Neural crest cell (in vitro differentiated cells): ENCODE data around the gene IFITM1. TPM values are rescaled to one million over a fixed set of nuclear protein-coding genes. Genes with fewer than 3 reads are reported as not detected.
"Not testable (repeated sequence)": the region's sequence is repeated elsewhere in the genome, so short reads cannot be mapped to it uniquely, and the experiment has no call there.

Experiments used
- DNase-seq: peaks from one replicate; pipeline ENCODE4 v3.0.0; 2021; ENCODE audit warnings: low read depth, mixed read lengths, low spot score
- H3K27ac Mint-ChIP-seq: one replicate; pipeline ENCODE4 v1.8.0; 2021; ENCODE audit warnings: mild to moderate bottlenecking, mixed read lengths; ENCODE audit not compliant: unreplicated experiment
- H3K27me3 Mint-ChIP-seq: 2 replicates; pipeline ENCODE4 v1.8.0; 2021; ENCODE audit warnings: low read depth, mild to moderate bottlenecking, mixed read lengths
- H3K36me3 Mint-ChIP-seq: 2 replicates; pipeline ENCODE4 v1.8.0; 2021; ENCODE audit warnings: low read depth, mild to moderate bottlenecking, mixed read lengths
- H3K4me1 Mint-ChIP-seq: 2 replicates; pipeline ENCODE4 v1.8.0; 2021; ENCODE audit warnings: mixed read lengths
- H3K4me3 Mint-ChIP-seq: one replicate; pipeline ENCODE4 v1.8.0; 2021; ENCODE audit warnings: mild to moderate bottlenecking, mixed read lengths
- H3K9me3 Mint-ChIP-seq: 2 replicates; pipeline ENCODE4 v1.8.0; 2021; ENCODE audit warnings: mixed read lengths
- total RNA-seq: library from RNA; stranded (reverse); gene quantifications from 2 replicates; pipeline ENCODE4 v1.2.1, GENCODE V29; 2021
- TF ChIP-seq, protein P1 (sequence below): fragments of 200-600 bp; sonication (generic); conservative IDR thresholded peaks from 2 replicates; pipeline ENCODE4 v1.5.0; 2021; ENCODE audit warnings: antibody characterized with exemption, mild to moderate bottlenecking

The IFITM1 gene
- total RNA-seq, 1 donor from 2014 or later, result 2.0 TPM

DNA sequence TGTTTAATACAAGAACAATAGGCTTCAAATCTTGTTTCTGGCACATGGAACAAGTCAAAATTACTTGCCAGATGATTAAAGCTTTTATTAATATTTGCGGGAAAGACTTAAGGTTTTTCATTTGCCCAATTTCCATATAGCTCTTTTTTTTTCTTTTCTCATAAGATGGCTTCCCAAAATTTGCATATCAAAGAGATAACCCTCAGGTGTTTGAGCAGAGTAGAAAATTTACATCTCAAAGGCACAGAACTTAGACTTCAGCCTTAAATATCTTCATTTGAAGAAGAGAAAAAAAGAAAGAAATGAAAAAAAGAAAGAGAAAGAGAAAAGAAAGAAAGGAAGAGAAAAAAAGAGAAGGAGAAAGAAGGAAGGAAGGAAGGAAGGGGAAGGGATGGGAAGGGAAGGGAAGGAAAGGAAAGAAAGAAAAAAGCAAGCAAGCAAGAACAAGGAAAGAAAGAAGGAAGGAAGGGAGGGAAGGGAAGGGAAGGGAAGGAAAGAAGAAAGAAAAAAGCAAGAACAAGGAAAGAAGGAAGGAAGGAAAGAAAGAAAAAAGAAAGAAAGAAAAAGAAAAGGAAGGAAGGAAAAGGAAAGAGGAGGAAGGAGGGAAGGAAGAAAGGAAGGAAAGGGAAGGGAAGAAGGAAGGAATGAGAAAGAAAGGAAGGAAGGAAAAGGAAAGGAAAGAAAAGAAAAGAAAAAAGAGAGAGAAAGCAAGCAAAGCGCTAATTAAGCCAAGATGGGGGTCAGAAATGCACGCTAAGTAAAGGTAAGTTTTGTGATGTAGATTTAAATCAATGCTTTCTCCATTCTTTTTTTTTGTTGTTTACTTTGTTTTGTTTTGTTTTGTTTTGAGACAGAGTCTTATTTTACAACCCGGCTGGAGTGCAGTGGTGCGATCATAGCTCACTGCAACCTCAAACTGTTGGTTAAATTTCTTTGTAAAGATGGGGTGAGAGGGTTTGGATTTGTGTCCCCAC, 27.0 kb downstream of the IFITM1 start:
- no peak overlapping the region for H3K4me3 Mint-ChIP-seq
- DNase-seq, result no peak

DNA sequence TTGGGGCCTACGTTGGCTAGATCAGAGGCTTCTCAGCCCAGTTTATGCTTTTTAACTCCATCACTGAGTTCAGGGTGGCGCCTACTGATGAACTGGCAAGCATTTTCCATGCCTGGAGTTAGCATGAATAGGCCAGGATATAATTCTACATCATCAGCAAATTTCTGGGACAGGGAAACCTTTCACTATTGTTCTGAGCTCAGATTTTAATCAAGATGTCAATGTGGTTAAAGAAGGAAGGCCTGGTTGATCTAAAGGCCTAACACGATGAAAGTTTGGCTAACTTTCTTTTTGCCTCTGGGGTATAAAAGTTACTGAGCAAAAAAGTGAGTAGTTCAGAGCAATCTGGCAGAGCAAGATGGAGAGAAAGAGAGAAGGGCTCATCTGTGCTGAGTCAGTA, 28.5 kb downstream of the IFITM1 start:
- Mint-ChIP-seq H3K36me3 (no peaks in the 10 kb centered on the region), H3K4me1 (peaks cover 23% of the 10 kb centered on the region), H3K4me3 (no peak overlapping the region), H3K27me3 (no peaks in the 10 kb centered on the region), H3K9me3 (no peaks in the 10 kb centered on the region), H3K27ac (peak overlapping the region; percentile 29)
- DNase-seq, result no peak
- TF ChIP-seq, protein P1, sequence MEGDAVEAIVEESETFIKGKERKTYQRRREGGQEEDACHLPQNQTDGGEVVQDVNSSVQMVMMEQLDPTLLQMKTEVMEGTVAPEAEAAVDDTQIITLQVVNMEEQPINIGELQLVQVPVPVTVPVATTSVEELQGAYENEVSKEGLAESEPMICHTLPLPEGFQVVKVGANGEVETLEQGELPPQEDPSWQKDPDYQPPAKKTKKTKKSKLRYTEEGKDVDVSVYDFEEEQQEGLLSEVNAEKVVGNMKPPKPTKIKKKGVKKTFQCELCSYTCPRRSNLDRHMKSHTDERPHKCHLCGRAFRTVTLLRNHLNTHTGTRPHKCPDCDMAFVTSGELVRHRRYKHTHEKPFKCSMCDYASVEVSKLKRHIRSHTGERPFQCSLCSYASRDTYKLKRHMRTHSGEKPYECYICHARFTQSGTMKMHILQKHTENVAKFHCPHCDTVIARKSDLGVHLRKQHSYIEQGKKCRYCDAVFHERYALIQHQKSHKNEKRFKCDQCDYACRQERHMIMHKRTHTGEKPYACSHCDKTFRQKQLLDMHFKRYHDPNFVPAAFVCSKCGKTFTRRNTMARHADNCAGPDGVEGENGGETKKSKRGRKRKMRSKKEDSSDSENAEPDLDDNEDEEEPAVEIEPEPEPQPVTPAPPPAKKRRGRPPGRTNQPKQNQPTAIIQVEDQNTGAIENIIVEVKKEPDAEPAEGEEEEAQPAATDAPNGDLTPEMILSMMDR, result no peak

More for the DNA sequence above, 27.0 kb downstream of the IFITM1 start:
- Mint-ChIP-seq H3K4me1 (peaks cover 34% of the 10 kb centered on the region), H3K27me3 (no peaks in the 10 kb centered on the region), H3K9me3 (no peaks in the 10 kb centered on the region), H3K36me3 (no peaks in the 10 kb centered on the region), H3K27ac (peak overlapping the region; percentile 62)
- TF ChIP-seq, protein P1, result no peak

DNA sequence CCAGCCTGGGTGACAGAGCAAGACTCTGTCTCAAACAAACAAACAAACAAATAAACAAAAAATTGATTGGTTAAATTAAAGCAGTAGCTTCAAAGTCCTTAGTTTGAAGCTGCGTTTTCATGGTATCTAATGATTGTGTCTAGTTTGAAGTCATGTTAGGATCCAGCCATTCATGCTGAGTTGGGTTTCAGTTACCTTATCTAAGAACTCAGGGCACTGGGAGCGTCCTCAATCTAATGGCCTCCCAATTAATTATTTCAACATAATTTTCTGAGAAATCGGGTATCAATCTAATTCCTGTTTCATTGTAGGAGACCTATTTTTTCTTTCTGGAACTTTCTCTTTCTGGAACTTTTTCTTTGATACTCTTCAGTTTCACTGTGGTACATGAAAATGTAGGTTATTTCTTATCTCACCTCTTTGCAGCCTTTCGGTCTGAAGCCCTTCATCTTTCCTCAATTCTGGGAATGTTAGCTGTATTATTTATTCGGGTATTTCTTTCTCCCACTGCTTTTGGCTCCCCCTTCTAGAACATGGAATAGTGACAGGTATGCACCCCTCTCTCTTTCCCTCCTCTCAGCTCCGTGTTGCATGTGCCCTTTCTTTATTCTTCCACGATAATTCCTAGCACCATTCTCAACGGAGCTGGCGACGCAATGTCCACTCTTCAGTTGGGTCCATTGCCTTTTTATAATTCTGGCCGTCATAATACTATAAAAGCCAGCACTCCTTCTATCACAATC, 31.2 kb downstream of the IFITM1 start:
- peaks cover 23% of the 10 kb centered on the region for H3K4me1 Mint-ChIP-seq
- H3K27me3 Mint-ChIP-seq, result no peaks in the 10 kb centered on the region

DNA sequence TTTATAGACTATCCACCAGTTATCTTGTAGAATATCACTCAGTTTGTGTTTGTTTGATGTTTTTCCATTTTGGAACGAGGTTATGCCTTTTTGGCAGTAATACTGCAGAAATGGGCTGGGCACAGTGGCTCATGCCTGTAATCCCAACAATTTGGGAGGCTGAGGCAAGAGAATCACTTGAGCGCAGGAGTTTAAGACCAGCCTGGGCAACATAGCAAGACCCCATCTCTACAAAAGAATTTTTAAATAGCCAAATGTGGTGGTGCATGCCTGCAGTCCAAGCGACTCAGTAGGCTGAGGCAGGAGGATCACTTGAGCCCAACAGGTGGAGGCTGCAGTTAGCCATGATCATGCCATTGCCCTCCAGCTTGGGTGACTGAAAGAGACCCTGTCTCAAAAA, 32.7 kb downstream of the IFITM1 start:
- H3K4me3 Mint-ChIP-seq, result no peak overlapping the region
- TF ChIP-seq, protein P1, result no peak
- no peaks in the 10 kb centered on the region for H3K27me3 Mint-ChIP-seq
- H3K36me3 Mint-ChIP-seq, result no peaks in the 10 kb centered on the region
- H3K27ac Mint-ChIP-seq, result no peak overlapping the region
- H3K4me1 Mint-ChIP-seq, result peaks cover 16% of the 10 kb centered on the region
- DNase-seq, result no peak
- no peaks in the 10 kb centered on the region for H3K9me3 Mint-ChIP-seq

More for the DNA sequence above, 31.2 kb downstream of the IFITM1 start:
- H3K9me3 Mint-ChIP-seq, result no peaks in the 10 kb centered on the region
- H3K4me3 Mint-ChIP-seq, result no peak overlapping the region
- no peak for DNase-seq
- TF ChIP-seq, protein P1, result no peak
- H3K36me3 Mint-ChIP-seq, result no peaks in the 10 kb centered on the region
- H3K27ac Mint-ChIP-seq, result no peak overlapping the region

DNA sequence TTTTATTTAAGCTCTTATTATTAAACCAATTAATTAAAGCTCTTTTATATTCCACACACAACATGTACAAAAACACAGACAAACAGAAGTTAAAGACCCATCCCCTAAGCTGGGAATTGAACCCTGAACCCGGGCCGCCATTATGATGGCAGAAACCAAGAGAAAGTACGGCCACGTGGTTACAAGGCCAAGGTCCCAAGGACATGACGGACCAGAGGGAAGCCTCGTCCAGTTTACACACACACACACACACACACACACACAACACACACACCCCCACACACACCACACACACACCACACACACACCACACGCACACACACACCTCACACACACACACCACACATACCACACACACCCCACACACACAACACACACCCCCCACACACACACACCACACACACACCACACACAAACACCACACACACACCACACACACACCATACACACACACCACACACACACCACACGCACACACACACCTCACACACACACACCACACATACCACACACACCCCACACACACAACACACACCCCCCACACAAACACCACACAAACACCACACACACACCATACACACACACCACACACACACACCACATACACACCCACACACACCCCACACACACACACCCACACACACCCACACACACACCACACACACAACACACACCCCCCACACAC, 35.6 kb downstream of the IFITM1 start:
- DNase-seq, H3K4me3 Mint-ChIP-seq: not testable (repeated sequence)

DNA sequence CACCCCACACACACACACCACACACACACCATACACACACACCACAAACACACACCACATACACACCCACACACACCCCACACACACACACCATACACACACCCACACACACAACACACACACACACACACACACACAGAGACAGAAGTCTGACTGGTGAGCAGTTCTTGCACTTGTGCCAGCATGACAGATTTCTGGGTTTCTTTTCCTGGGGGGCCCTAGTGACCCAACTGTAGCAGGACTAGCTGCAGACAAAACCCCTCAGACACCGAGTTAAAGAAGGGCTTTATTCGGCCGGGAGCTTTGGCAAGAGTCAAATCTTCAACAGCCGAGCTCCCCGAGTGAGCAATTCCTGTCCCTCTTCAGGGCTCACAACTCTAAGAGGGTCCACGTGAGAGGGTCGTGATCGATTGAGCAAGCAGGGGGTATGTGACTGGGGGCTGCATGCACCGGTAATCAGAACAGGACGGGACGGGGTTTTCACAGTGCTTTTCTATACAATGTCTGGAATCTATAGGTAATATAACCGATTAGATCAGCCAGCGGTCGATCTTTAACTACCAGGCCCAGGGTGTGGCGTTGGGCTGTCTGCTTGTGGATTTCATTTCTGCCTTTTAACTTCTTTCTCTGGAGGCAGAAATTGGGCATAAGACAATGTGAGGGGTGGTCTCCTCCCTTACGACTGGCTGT, 36.3 kb downstream of the IFITM1 start:
- H3K27me3 Mint-ChIP-seq, H3K9me3 Mint-ChIP-seq, DNase-seq, H3K36me3 Mint-ChIP-seq: not testable (repeated sequence)
- H3K27ac Mint-ChIP-seq, result peak overlapping the region; percentile 75
- H3K4me3 Mint-ChIP-seq, result peak overlapping the region; percentile 7
- peaks cover 33% of the 10 kb centered on the region for H3K4me1 Mint-ChIP-seq

More for the DNA sequence above, 35.6 kb downstream of the IFITM1 start:
- peaks cover 29% of the 10 kb centered on the region for H3K4me1 Mint-ChIP-seq
- H3K9me3 Mint-ChIP-seq, H3K36me3 Mint-ChIP-seq, H3K27me3 Mint-ChIP-seq, H3K27ac Mint-ChIP-seq: not testable (repeated sequence)
